Stimulated activated naive B cell treated with anti-CD40 and anti-IgM and Interleukin-4, amounts not matched to agents 10 μg/mL and 1 μg/mL and 100 μg/mL, for 72 hours (primary cell): ENCODE results near the gene ABHD10.

Experiments
- ATAC-seq, 2 donors: fragments of 150-1000 bp; cut with Tn5 transposase; replicated peaks; 2 replicates each; pipeline ENCODE4 v1.10.0; 2021; ENCODE audit warnings: moderate library complexity in 1 of 2
- DNase-seq: peaks from one replicate; pipeline ENCODE4 v3.0.0; 2021
- H3K27ac Mint-ChIP-seq: one replicate; pipeline ENCODE4 v1.8.0; 2022; ENCODE audit warnings: mild to moderate bottlenecking, mixed read lengths
- H3K27me3 Mint-ChIP-seq, 2 donors: one replicate each; pipeline ENCODE4 v1.8.0; 2022; ENCODE audit warnings: mixed read lengths in 2 of 2
- H3K36me3 Mint-ChIP-seq, 2 donors: one replicate each; pipeline ENCODE4 v1.8.0; 2022; ENCODE audit warnings: mixed read lengths in 2 of 2, mild to moderate bottlenecking in 1 of 2
- H3K4me1 Mint-ChIP-seq, 2 donors: one replicate each; pipeline ENCODE4 v1.8.0; 2022; ENCODE audit warnings: mixed read lengths in 2 of 2, mild to moderate bottlenecking in 1 of 2
- H3K4me3 Mint-ChIP-seq, 2 donors: one replicate each; pipeline ENCODE4 v1.8.0; 2022; ENCODE audit warnings: mild to moderate bottlenecking in 2 of 2, mixed read lengths in 2 of 2, moderate library complexity in 1 of 2
- H3K9me3 Mint-ChIP-seq, 2 donors: one replicate each; pipeline ENCODE4 v1.8.0; 2022; ENCODE audit warnings: mixed read lengths in 2 of 2, mild to moderate bottlenecking in 1 of 2

The ABHD10 gene

DNA sequence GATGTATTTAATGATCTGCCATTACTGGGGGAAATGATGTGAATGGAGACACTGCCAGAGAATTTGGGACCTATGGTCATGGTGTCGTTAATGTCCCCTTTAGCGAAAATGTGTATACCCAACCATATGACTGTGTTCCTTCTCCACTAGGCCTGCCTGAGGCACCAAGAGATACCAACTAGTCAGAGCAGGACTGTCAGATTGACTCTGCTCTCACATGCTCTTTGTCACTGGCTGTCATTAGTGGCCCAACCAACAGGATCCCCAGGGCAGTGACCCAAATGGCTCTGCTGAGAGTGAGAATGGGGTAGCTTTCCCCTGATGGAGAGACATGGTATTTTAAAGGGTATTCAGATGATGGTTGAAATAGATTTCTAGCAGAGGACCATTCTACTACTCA is 22.7 kb downstream of the ABHD10 start:
- ATAC-seq (no peak), DNase-seq (no peak)
- H3K36me3 Mint-ChIP-seq: no peaks in the 10 kb centered on the region
- H3K4me1 Mint-ChIP-seq: peaks cover 9 to 23% of the 10 kb centered on the region in 2 donors
- no peak overlapping the region for H3K27ac Mint-ChIP-seq
- H3K4me3 Mint-ChIP-seq: no peak overlapping the region
- H3K9me3 Mint-ChIP-seq: no peaks in the 10 kb centered on the region
- peaks cover 9 to 10% of the 10 kb centered on the region in 2 donors for H3K27me3 Mint-ChIP-seq

DNA sequence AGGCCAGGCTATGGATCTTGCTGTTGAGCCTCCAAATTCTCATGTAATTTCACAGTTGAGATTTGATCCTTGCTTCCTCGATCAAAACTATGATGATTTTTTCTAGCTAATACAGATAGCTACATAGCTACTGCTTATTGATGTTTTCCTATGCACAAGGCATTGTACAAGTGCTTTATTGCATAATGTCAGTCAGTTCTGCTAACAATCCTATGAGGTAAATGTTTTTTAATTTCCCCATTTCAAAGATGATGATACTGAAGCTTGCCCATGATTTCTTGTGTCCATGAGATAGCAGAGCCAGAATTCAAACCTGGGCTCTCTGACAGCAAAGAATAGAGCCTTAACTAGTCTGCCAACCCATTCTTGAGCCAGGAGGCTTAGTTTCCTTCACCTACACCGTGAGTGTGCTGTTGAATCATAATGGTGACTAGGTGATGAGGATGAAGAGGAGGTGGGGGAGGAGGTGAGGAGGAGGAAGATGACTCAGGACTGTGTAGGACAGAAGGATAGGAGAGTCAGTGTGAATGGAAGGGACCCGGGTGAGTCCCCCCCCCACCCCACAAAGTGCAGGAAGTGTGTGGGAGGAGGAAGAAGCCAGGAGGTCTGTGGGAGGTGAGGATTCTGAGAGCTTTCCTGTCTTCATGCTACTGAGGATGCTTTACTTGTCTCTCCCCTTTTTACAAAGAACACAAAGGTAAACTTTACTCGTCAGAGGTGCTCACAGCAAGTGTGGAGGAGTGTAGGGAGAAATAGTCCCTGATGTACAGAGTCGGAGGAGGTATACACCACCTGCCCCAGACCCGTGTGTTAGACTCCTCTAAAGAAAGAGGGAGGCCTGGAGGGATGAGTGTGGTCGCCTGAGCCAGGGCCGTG is 23.5 kb downstream of the ABHD10 start:
- ATAC-seq: no peak
- no peak overlapping the region for H3K27ac Mint-ChIP-seq

DNA sequence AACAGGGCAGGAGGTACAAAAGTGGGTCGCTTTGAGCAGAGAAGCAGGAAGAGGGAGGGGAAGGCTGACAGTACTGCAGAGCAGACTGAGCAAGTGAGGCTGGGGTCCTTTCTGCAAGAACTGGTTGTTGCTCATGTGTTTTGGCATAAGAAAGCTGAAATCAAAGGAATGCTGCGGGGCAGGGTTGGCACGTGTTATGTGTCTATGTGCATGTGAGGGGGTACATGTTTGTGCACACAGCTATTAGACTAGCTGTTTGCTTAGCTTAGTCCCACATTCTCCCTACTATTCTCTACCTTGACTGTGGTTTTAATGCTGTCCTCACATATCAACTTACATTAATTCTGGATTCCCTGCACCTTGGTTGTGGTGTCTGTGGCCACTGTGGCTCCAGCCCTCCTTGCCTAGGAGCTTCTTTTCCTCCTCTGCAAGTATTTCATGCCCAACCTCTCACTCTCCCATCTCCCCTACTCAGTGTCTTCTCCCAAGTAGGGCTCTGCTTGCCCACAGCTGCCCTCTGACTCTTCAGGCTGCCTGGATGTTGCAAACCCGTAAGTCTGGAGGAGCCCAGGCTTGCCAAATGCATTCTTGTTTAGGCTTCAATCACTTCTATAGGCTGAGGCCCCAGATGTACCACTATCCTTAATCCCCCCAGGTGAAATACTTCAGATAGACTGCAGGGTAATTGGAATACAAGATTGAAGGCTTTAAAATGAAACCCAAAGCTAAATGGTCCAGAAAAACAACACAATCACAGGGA is 24.7 kb downstream of the ABHD10 start:
- no peaks in the 10 kb centered on the region for H3K9me3 Mint-ChIP-seq

More for the DNA sequence above, 23.5 kb downstream of the ABHD10 start:
- DNase-seq: no peak
- no peaks in the 10 kb centered on the region for H3K9me3 Mint-ChIP-seq
- H3K27me3 Mint-ChIP-seq: peaks cover 9 to 10% of the 10 kb centered on the region in 2 donors
- peaks cover 9 to 23% of the 10 kb centered on the region in 2 donors for H3K4me1 Mint-ChIP-seq
- no peak overlapping the region for H3K4me3 Mint-ChIP-seq
- H3K36me3 Mint-ChIP-seq: no peaks in the 10 kb centered on the region

DNA sequence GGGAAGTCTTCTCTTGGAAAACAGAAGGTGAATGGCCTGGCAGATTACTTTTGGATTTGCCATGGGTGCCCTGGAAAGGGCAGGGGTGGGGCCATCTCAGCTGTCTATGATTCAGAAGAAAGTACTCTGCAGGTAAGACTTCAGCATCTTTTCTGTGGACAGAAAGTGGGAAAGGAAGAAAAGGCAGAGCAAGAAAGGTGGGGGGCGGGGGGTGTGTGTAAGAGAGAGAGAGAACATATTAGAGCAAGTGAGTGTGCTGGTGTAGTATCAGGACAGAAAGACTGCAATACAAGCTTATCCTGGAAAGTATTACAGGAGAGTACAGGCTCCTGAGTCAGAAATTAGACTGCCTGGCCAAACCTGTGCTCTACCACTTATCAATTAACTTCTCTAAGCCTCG is 25.4 kb downstream of the ABHD10 start:
- Mint-ChIP-seq H3K4me3 (no peak overlapping the region), H3K36me3 (no peaks in the 10 kb centered on the region), H3K4me1 (peaks cover 6 to 15% of the 10 kb centered on the region in 2 donors), H3K9me3 (no peaks in the 10 kb centered on the region), H3K27me3 (peaks cover 2 to 5% of the 10 kb centered on the region in 2 donors), H3K27ac (no peak overlapping the region)
- DNase-seq (no peak), ATAC-seq (no peak)

More for the DNA sequence above, 24.7 kb downstream of the ABHD10 start:
- H3K4me3 Mint-ChIP-seq: no peak overlapping the region
- ATAC-seq (no peak), DNase-seq (no peak)
- peaks cover 7 to 9% of the 10 kb centered on the region in 2 donors for H3K27me3 Mint-ChIP-seq
- peaks cover 8 to 22% of the 10 kb centered on the region in 2 donors for H3K4me1 Mint-ChIP-seq
- no peak overlapping the region for H3K27ac Mint-ChIP-seq
- H3K36me3 Mint-ChIP-seq: no peaks in the 10 kb centered on the region

- Mint-ChIP-seq H3K9me3 (no peaks in the 10 kb centered on the region), H3K36me3 (no peaks in the 10 kb centered on the region), H3K27me3 (peaks cover 0 to 5% of the 10 kb centered on the region in 2 donors), H3K27ac (peak overlapping the region; percentile 39), H3K4me1 (peaks cover 4 to 10% of the 10 kb centered on the region in 2 donors), H3K4me3 (no peak overlapping the region)
- DNase-seq: no peak
- ATAC-seq: no peak
Observed at GRCh38 chr3:112004669-112005068, 25.8 kb downstream of the ABHD10 start.

GRCh38 chr3:112005091-112005672 is 26.4 kb downstream of the ABHD10 start:
- ATAC-seq (no peak), DNase-seq (no peak)
- Mint-ChIP-seq H3K4me3 (no peak overlapping the region), H3K36me3 (no peaks in the 10 kb centered on the region), H3K4me1 (peaks cover 4 to 8% of the 10 kb centered on the region in 2 donors), H3K9me3 (no peaks in the 10 kb centered on the region), H3K27ac (peak overlapping the region; percentile 39), H3K27me3 (peaks cover 0 to 5% of the 10 kb centered on the region in 2 donors)

DNA sequence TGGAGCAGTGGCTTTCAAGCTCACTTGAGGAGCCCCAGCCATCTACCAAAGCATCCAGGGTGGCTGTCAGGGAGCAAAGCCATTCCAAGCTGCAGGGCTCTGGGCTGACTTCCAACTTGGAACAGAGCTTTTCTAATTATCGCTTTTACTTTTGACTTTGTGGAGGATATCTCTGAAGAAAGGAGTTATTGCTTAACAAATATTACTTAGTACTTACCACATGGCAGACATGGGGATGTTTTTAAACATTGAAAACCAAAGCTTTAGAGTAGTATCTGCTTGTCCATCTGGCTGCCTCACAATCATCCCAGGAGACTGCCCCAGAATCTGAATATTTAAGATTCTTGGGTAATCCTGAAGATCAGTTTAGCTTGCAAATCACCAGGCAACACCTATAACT is 28.8 kb downstream of the ABHD10 start:
- H3K27ac Mint-ChIP-seq: no peak overlapping the region
- peaks cover 4 to 14% of the 10 kb centered on the region in 2 donors for H3K4me1 Mint-ChIP-seq
- no peaks in the 10 kb centered on the region for H3K27me3 Mint-ChIP-seq
- no peak overlapping the region for H3K4me3 Mint-ChIP-seq
- no peak for ATAC-seq
- no peak for DNase-seq
- H3K36me3 Mint-ChIP-seq: no peaks in the 10 kb centered on the region
- no peaks in the 10 kb centered on the region for H3K9me3 Mint-ChIP-seq

GRCh38 chr3:112009670-112010069 is 30.8 kb downstream of the ABHD10 start:
- Mint-ChIP-seq H3K27ac (no peak overlapping the region), H3K27me3 (no peaks in the 10 kb centered on the region), H3K36me3 (no peaks in the 10 kb centered on the region), H3K9me3 (no peaks in the 10 kb centered on the region), H3K4me1 (peaks cover 11 to 12% of the 10 kb centered on the region in 2 donors), H3K4me3 (no peak overlapping the region)
- ATAC-seq (no peak), DNase-seq (no peak)

DNA sequence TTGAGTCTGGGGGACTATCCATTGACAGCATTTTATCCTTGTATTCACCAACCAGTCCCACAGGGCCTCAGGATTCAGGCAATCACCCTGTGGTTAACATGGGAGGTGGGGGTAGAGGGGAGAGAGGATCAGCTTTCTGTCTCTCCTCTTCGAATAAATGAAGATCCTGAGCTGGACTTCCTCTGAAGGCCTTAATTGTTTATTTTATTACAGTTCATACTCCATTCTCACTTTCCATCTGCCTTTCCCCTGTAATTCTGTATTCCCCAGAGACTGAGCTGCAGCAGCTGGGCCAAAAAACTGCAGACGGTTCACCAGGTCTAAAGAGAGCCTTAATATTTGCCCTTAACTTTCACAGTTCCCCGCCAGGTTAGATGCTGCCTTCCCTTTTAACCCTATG is 31.8 kb downstream of the ABHD10 start:
- Mint-ChIP-seq H3K36me3 (no peaks in the 10 kb centered on the region), H3K9me3 (no peaks in the 10 kb centered on the region), H3K27me3 (no peaks in the 10 kb centered on the region), H3K4me1 (peaks cover 11 to 12% of the 10 kb centered on the region in 2 donors), H3K4me3 (no peak overlapping the region), H3K27ac (no peak overlapping the region)
- ATAC-seq: no peak
- DNase-seq: no peak

DNA sequence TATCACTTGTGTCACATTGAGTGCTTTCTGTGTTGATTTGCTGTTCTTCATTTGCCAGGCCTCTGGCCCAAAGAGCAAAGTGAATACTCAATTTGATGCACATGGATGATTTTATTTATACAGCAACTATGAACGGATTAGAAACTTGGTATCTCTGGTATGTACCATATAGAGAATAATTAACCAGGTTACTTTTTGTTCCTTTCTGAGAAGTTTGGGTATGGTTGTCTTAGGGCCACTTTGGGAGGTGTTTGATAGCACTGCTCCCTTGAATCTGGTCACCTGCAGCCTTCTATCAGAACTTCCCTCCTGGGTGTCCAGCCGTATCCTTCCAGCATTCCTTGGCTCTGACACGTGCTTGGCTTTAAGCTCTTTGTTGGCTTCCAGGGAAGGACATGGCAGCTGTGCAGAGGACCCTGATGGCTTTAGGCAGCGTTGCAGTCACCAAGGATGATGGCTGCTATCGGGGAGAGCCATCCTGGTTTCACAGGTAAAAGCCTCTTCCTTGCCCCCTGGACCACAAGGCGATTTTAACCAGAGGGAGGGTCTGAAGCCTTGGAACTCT is 32.6 kb downstream of the ABHD10 start:
- Mint-ChIP-seq H3K36me3 (no peaks in the 10 kb centered on the region), H3K4me3 (no peak overlapping the region), H3K27ac (no peak overlapping the region), H3K27me3 (no peaks in the 10 kb centered on the region), H3K4me1 (peaks cover 11 to 12% of the 10 kb centered on the region in 2 donors), H3K9me3 (no peaks in the 10 kb centered on the region)
- DNase-seq (no peak), ATAC-seq (no peak)

- no peak for ATAC-seq
Observed at GRCh38 chr3:112012205-112012992, 33.6 kb downstream of the ABHD10 start.

DNA sequence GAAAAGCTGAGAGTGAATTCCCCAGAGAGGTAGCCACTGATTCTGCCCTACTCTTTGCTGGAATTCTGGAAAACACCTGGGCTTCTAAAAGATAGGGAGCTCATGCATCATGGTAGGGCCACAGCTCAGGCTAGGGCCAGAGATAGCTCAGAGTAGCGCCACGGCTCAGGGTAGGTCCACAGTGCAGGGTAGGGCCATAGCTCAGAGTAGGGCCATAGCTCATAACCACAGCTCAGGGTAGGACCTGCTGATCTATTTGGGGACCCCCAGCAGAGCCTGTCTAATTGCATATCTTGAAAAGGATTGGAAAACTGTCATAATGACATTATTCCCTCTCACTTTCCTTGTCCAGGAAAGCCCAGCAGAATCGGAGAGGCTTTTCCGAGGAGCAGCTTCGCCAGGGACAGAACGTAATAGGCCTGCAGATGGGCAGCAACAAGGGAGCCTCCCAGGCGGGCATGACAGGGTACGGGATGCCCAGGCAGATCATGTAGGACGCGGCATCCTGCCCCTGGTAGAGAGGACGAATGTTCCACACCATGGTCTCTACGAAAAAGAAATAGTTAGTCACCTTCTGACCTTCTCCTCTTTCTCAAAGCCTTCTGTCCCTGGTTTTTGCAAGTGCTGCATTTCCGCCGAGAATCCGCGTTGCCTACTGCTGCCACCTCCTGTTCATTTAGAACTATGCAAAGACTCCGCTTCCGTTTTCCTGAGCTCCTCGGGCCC is 34.4 kb downstream of the ABHD10 start:
- no peaks in the 10 kb centered on the region for H3K27me3 Mint-ChIP-seq
- H3K9me3 Mint-ChIP-seq: no peaks in the 10 kb centered on the region
- DNase-seq (peak; percentile 42), ATAC-seq (peak; percentile 81 to 89)
- peaks cover 11 to 14% of the 10 kb centered on the region in 2 donors for H3K4me1 Mint-ChIP-seq
- no peak overlapping the region for H3K4me3 Mint-ChIP-seq
- no peak overlapping the region for H3K27ac Mint-ChIP-seq
- no peaks in the 10 kb centered on the region for H3K36me3 Mint-ChIP-seq

More at GRCh38 chr3:112012205-112012992, 33.6 kb downstream of the ABHD10 start:
- Mint-ChIP-seq H3K27me3 (no peaks in the 10 kb centered on the region), H3K27ac (no peak overlapping the region), H3K36me3 (no peaks in the 10 kb centered on the region), H3K4me3 (no peak overlapping the region), H3K4me1 (peaks cover 11 to 14% of the 10 kb centered on the region in 2 donors), H3K9me3 (no peaks in the 10 kb centered on the region)
- no peak for DNase-seq

DNA sequence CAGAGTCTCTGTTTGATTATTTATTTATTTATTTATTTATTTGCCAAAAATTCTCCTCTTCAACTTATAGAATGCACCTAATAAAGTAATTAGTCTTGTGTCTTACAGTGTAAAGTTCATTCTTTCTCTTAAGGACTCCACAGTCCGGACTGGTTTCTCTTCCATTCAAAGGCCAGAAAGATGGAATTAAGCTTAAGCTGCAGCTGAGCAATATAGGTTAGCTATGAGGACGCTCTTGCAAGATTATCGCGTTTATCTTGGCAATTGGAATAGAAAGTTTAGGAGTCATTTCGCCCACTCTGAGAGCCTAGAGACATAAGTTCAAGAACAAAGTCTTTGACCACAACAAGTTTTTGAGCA is 34.9 kb downstream of the ABHD10 start:
- H3K4me1 Mint-ChIP-seq: peaks cover 11 to 14% of the 10 kb centered on the region in 2 donors
- peak; percentile 14 to 18 for ATAC-seq
- H3K27ac Mint-ChIP-seq: no peak overlapping the region

More for the DNA sequence above, 34.9 kb downstream of the ABHD10 start:
- Mint-ChIP-seq H3K36me3 (no peaks in the 10 kb centered on the region), H3K9me3 (no peaks in the 10 kb centered on the region), H3K4me3 (no peak overlapping the region), H3K27me3 (no peaks in the 10 kb centered on the region)
- DNase-seq: no peak
